ENCODE measurements around the gene CLDN19. TPM values are rescaled to one million over a fixed set of nuclear protein-coding genes. Genes with fewer than 3 reads are reported as not detected.

The CLDN19 gene
- total and polyA plus RNA-seq, 7 donors, result 0.03 to 0.34 (median 0.14) TPM; not detected in 4

DNA sequence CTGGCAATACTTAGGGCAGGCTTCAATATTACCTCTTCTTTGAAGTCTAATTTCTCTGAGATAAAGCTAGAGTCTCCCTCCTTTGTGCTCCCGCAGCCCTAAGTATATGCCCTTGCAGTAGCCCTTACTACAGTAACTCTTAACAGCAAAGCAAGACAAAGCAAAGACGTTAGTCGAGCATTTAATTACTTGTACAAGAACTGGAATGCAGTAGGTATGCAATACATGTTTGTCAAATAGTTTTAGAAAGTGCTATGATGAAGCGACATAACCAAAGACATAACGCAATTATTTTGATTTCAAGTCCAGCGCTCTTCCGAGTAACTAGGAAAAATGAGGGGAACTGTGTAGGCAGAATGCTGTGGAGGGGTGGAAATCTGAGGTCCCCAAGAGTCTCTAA is 25.2 kb upstream of the CLDN19 start:
- intact Hi-C loops (cut with DNase I), result loop anchor here in 1 of 2 donors (5.0 to 10.0 kb wide), 3 partner anchors 52 to 310 kb away; partner anchors contain the start of genes ERMAP, PPCS, SVBP and ZMYND12
- TF ChIP-seq, protein P1, sequence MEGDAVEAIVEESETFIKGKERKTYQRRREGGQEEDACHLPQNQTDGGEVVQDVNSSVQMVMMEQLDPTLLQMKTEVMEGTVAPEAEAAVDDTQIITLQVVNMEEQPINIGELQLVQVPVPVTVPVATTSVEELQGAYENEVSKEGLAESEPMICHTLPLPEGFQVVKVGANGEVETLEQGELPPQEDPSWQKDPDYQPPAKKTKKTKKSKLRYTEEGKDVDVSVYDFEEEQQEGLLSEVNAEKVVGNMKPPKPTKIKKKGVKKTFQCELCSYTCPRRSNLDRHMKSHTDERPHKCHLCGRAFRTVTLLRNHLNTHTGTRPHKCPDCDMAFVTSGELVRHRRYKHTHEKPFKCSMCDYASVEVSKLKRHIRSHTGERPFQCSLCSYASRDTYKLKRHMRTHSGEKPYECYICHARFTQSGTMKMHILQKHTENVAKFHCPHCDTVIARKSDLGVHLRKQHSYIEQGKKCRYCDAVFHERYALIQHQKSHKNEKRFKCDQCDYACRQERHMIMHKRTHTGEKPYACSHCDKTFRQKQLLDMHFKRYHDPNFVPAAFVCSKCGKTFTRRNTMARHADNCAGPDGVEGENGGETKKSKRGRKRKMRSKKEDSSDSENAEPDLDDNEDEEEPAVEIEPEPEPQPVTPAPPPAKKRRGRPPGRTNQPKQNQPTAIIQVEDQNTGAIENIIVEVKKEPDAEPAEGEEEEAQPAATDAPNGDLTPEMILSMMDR (IDR thresholded peaks at IDR 0.05), result no peak
- Histone ChIP-seq H3K27ac (peak overlapping the region; percentile 91), H3K9me3 (no peaks in the 10 kb centered on the region), H3K27me3 (ENCODE audit: insufficient read depth in 3 of 3, low read length in 2 of 3) (no peaks in the 10 kb centered on the region), H3K4me1 (peaks cover 39% of the 10 kb centered on the region), H3K4me3 (peak overlapping the region; percentile 85), H3K36me3 (ENCODE audit: insufficient read depth in 1 of 2, low read depth in 1 of 2) (peaks cover 0 to 22% of the 10 kb centered on the region in 2 donors)
- WGBS, 3 donors, result 14 to 17% (median 15%) methylated on average over 7 of the region's 7 CpGs
- ATAC-seq (no peak), DNase-seq (no peak)

DNA sequence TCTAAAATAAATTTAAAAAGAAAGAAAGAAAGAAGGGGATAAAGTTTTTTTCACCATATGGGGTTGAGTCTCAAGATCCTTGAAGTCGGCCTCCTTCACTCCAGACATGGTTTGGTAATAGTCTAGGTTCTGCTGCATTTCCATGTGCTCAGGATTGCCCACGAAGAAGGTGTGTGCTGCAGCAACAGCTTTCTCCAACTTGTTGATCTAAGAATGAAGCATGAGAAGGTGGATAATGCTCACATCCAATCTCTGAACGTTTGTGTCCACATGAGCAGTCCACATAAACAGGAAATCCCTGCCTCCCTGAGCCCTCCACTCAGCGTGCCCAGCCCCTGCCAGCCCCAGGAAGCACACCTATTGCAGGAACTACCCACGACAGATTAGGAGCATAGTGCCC is 22.2 kb upstream of the CLDN19 start:
- H3K27me3 ChIP-seq (ENCODE audit: insufficient read depth in 3 of 3, low read length in 2 of 3), result no peaks in the 10 kb centered on the region
- no peak for ATAC-seq
- no peak overlapping the region for H3K4me3 ChIP-seq
- no peaks in the 10 kb centered on the region for H3K9me3 ChIP-seq
- no peak overlapping the region for H3K27ac ChIP-seq
- no peak for DNase-seq
- H3K36me3 ChIP-seq (ENCODE audit: insufficient read depth in 1 of 2, low read depth in 1 of 2), result peaks cover 3 to 49% of the 10 kb centered on the region in 2 donors
- WGBS, 3 donors, result 67 to 79% (median 70%) methylated on average over 5 of the region's 5 CpGs
- peaks cover 18% of the 10 kb centered on the region for H3K4me1 ChIP-seq
- TF ChIP-seq, protein P1 (IDR thresholded peaks at IDR 0.05), result no peak
- intact Hi-C loops (cut with DNase I), result loop anchor here in 1 of 2 donors (10.0 kb wide), 2 partner anchors 83 to 307 kb away; partner anchors contain the start of genes PPCS, ZMYND12 and ZNF691

DNA sequence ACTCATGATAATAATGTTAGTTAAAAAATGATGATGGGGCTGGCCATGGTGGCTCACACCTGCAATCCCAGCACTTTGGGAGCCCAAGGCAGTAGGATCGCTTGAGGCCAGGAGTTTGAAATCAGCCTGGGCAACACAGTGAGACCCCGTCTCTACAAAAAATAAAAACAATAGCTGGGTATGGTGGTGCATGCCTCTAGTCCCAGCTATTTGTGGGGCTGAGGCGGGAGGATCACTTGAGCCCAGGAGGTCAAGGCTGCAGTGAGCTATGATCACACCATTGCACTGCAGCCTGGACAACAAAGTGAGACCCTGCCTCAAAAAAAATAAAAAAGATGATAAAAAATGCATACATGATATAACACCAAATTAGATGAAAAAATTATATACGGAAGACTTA is 21.5 kb upstream of the CLDN19 start:
- Histone ChIP-seq H3K36me3 (ENCODE audit: insufficient read depth in 1 of 2, low read depth in 1 of 2) (peaks cover 7 to 53% of the 10 kb centered on the region in 2 donors), H3K27ac (no peak overlapping the region), H3K4me1 (peaks cover 18% of the 10 kb centered on the region), H3K27me3 (ENCODE audit: insufficient read depth in 3 of 3, low read length in 2 of 3) (no peaks in the 10 kb centered on the region), H3K4me3 (no peak overlapping the region), H3K9me3 (no peaks in the 10 kb centered on the region)
- intact Hi-C loops (cut with DNase I), result loop anchor here in 1 of 2 donors (10.0 kb wide), 2 partner anchors 83 to 307 kb away; partner anchors contain the start of genes PPCS, ZMYND12 and ZNF691
- DNase-seq, result no peak
- ATAC-seq, result no peak
- TF ChIP-seq, protein P1 (IDR thresholded peaks at IDR 0.05), result no peak
- WGBS, 3 donors, result 95 to 98% (median 97%) methylated on average over 4 of the region's 4 CpGs

DNA sequence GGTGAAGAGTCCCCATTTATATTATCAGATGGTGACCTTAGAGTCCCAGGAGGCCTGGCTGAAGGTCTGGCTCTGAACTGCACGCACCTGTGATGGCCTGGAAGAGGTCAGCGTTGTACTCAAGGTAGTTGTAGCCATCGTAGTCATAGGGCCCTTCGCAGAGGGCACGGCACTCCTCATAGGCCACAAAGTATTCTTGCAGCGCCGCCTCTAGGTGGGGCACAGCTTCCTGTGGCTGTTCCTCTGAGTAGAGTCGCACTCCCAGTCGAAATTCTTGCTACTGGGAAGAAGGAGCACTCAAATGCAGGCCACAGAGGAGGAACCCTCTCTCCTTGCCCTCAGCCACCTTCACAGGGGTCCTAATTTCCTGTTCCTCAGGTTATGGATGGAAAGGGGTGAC is 19.1 kb upstream of the CLDN19 start:
- WGBS, 3 donors, result 65 to 76% (median 74%) methylated on average over 9 of the region's 9 CpGs
- Histone ChIP-seq H3K27me3 (ENCODE audit: insufficient read depth in 3 of 3, low read length in 2 of 3) (no peaks in the 10 kb centered on the region), H3K4me1 (peaks cover 1% of the 10 kb centered on the region), H3K9me3 (no peaks in the 10 kb centered on the region), H3K4me3 (no peak overlapping the region), H3K27ac (no peak overlapping the region), H3K36me3 (ENCODE audit: insufficient read depth in 1 of 2, low read depth in 1 of 2) (peaks cover 11 to 78% of the 10 kb centered on the region in 2 donors)
- TF ChIP-seq, protein P1 (IDR thresholded peaks at IDR 0.05), result no peak
- DNase-seq (no peak), ATAC-seq (no peak)
- intact Hi-C loops (cut with DNase I), result loop anchor here in 1 of 2 donors (10.0 kb wide), 1 partner anchor 414 kb away; no protein-coding TSS in a partner anchor

DNA sequence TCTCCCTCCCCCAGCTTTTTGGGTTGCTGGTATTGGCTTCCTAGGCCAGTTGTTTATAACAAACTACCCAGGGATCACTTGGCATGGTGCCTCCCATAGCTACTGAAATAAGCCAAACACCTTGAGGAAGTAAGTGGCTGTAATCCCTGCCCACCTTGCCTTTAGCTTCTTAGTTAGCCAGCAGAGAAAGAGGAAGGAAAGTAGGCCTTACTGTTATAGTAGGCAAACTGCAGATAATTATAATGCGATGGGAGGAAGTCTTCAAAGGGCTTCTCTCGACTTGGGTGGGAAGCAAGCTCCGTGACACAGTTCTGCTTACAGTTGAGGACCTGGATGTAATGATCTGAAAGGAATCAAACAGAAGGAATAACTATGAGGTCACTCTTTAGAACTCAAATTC is 18.6 kb upstream of the CLDN19 start:
- H3K36me3 ChIP-seq (ENCODE audit: insufficient read depth in 1 of 2, low read depth in 1 of 2), result peaks cover 11 to 83% of the 10 kb centered on the region in 2 donors
- TF ChIP-seq, protein P1 (IDR thresholded peaks at IDR 0.05), result no peak
- intact Hi-C loops (cut with DNase I), result loop anchor here in 1 of 2 donors (10.0 kb wide), 1 partner anchor 414 kb away; no protein-coding TSS in a partner anchor

More for the DNA sequence above, 18.6 kb upstream of the CLDN19 start:
- Histone ChIP-seq H3K27ac (no peak overlapping the region), H3K4me3 (no peak overlapping the region), H3K27me3 (ENCODE audit: insufficient read depth in 3 of 3, low read length in 2 of 3) (no peaks in the 10 kb centered on the region), H3K4me1 (no peaks in the 10 kb centered on the region), H3K9me3 (no peaks in the 10 kb centered on the region)
- DNase-seq, result no peak
- no peak for ATAC-seq
- WGBS, 3 donors, result 83 to 85% (median 84%) methylated on average over 3 of the region's 3 CpGs
